K562 (cell line): Measurements from ENCODE around the gene ENTPD5. TPM values are rescaled to one million over a fixed set of nuclear protein-coding genes. Genes with fewer than 3 reads are reported as not detected.

ENCODE experiments used
- ATAC-seq: fragments of 200-7000 bp; cut with Tn5 transposase; 3 replicates; pipeline ENCODE4 v1.9.1; 2020; ENCODE audit warnings: moderate library complexity
- BruUV-seq: library from RNA; stranded (reverse); fragments of 400-500 nt; replicated peaks from 2 replicates; lab custom pipeline; 2021; lab: Mats Ljungman, UMichigan
- CTCF ChIA-PET: fragments of 300-600 bp; formaldehyde crosslinking; extraction: SDS; loops from one replicate; lab custom pipeline; 2021; ENCODE audit warnings: low intra/inter-chr PET ratio; lab: Yijun Ruan, JAX
- POLR2A ChIA-PET: fragments of 300-600, 350-650 bp; sonication (Branson Sonifier 250); formaldehyde crosslinking; extraction: SDS; loops from one replicate; lab custom pipeline; 2021; ENCODE audit warnings: antibody characterized with exemption, inconsistent platforms; lab: Yijun Ruan, JAX
- DNase-seq, 4 experiments: peaks; one replicate each; pipeline versions ENCODE4 v3.0.0 to v3.0.0-alpha.2; 2011 to 2018; ENCODE audit warnings: low spot score in 3 of 4, mixed read lengths in 3 of 4; ENCODE audit errors: extremely low read depth in 1 of 4
- FAIRE-seq: peaks from 2 replicates; lab custom pipeline; 2011; peaks lifted over from hg19 to GRCh38; lab: Jason Lieb, UNC
- H2AFZ ChIP-seq: 2 replicates; pipeline ENCODE4 v1.6.0; 2011; ENCODE audit warnings: low read depth, low read length, control low read depth, inconsistent platforms
- H3K27ac ChIP-seq: fragments of 200-600 bp; 3 replicates; pipeline ENCODE4 v1.8.0; 2011; ENCODE audit warnings: low read depth, mild to moderate bottlenecking, control low read depth, inconsistent platforms, low read length, moderate library complexity, mixed read lengths; ENCODE audit errors: extremely low read depth
- H3K27me3 ChIP-seq, 2 experiments: fragments of 300-600 bp in 1 of 2; 2 replicates in 1 of 2; 3 replicates in 1 of 2; pipeline versions ENCODE4 v1.6.0 to v1.8.0; 2011; ENCODE audit warnings: inconsistent platforms in 2 of 2, low read length in 2 of 2, mild to moderate bottlenecking in 1 of 2, mixed read lengths in 1 of 2, moderate library complexity in 1 of 2; ENCODE audit not compliant: control insufficient read depth in 2 of 2, insufficient read depth in 2 of 2
- H3K36me3 ChIP-seq: fragments of 300-600 bp; 3 replicates; pipeline ENCODE4 v1.8.0; 2011; ENCODE audit warnings: mild to moderate bottlenecking, low read length, inconsistent platforms; ENCODE audit not compliant: control insufficient read depth, insufficient read depth
- H3K4me1 ChIP-seq, 2 experiments: fragments of 200-600 bp in 1 of 2; replicated peaks in 1 of 2; 2 replicates in 1 of 2; 3 replicates in 1 of 2; pipeline versions ENCODE4 v1.5.1 to v1.8.0; 2011; ENCODE audit warnings: inconsistent platforms in 2 of 2, low read length in 2 of 2, mild to moderate bottlenecking in 1 of 2, mixed read lengths in 1 of 2, moderate library complexity in 1 of 2; ENCODE audit not compliant: control insufficient read depth in 2 of 2, insufficient read depth in 2 of 2
- H3K4me2 ChIP-seq: 2 replicates; pipeline ENCODE4 v1.6.1; 2011; ENCODE audit warnings: low read length, control low read depth, inconsistent platforms, mixed read lengths; ENCODE audit not compliant: insufficient read depth
- H3K4me3 ChIP-seq: fragments of 200-600 bp; sonication (generic), shearing (Covaris generic); 2 replicates; pipeline ENCODE4 v1.5.1; 2016; ENCODE audit warnings: control low read depth, inconsistent platforms
- H3K79me2 ChIP-seq: fragments of 200-600 bp; 3 replicates; pipeline ENCODE4 v1.8.0; 2011; ENCODE audit warnings: low read length, inconsistent platforms; ENCODE audit not compliant: control insufficient read depth, insufficient read depth
- H3K9ac ChIP-seq, 2 experiments: 2 replicates each; pipeline versions ENCODE4 v1.6.0 to v1.6.1; 2011; ENCODE audit warnings: low read depth in 2 of 2, low read length in 2 of 2, control low read depth in 1 of 2, inconsistent platforms in 1 of 2, mild to moderate bottlenecking in 1 of 2, mixed read lengths in 1 of 2; ENCODE audit not compliant: insufficient read depth in 1 of 2
- H3K9me1 ChIP-seq: one replicate; pipeline ENCODE4 v1.6.0; 2011; ENCODE audit warnings: inconsistent platforms, mild to moderate bottlenecking, low read length, moderate library complexity; ENCODE audit not compliant: control insufficient read depth, insufficient read depth
- H3K9me3 ChIP-seq: replicated peaks from 2 replicates; pipeline ENCODE4 v1.5.1; 2011; ENCODE audit warnings: low read depth, low read length, inconsistent platforms; ENCODE audit not compliant: control insufficient read depth, insufficient read depth
- H4K20me1 ChIP-seq: replicated peaks from 2 replicates; pipeline ENCODE4 v1.6.1; 2011; ENCODE audit warnings: low read length, inconsistent platforms, mixed read lengths; ENCODE audit not compliant: control insufficient read depth, insufficient read depth
- CREBBP ChIP-seq: IDR thresholded peaks from one replicate; pipeline ENCODE4 v1.6.1; 2012; ENCODE audit warnings: low read depth, mild to moderate bottlenecking, control low read depth, inconsistent platforms, low read length
- DNMT1 ChIP-seq: fragments of 450-650 bp; IDR thresholded peaks from 2 replicates; pipeline ENCODE4 v1.6.1; 2016; ENCODE audit warnings: antibody characterized with exemption, mild to moderate bottlenecking
- FOXK2 ChIP-seq, 2 experiments: fragments of 450-650 bp; IDR thresholded peaks in 1 of 2; conservative IDR thresholded peaks in 1 of 2; 2 replicates each; pipeline ENCODE4 v1.6.1; 2016; ENCODE audit warnings: low read depth in 2 of 2, mild to moderate bottlenecking in 1 of 2
- NR2C2 ChIP-seq, 2 experiments: fragments of 200-800 bp in 1 of 2; sonication (Bioruptor generic) in 1 of 2; sonication (generic) in 1 of 2; formaldehyde crosslinking in 1 of 2; IDR thresholded peaks; 2 replicates each; pipeline versions ENCODE4 v1.6.1 to v1.8.0; 2016 to 2022; ENCODE audit warnings: mild to moderate bottlenecking in 1 of 2, missing compliant biosample characterization in 1 of 2, missing genetic modification characterization in 1 of 2, missing genetic modification reagents in 1 of 2
- RFX1 ChIP-seq: fragments of 450-650 bp; IDR thresholded peaks from 2 replicates; pipeline ENCODE4 v1.6.1; 2016; ENCODE audit warnings: mild to moderate bottlenecking, moderate library complexity
- SMARCA4 ChIP-seq: fragments of 450-650 bp; IDR thresholded peaks from 2 replicates; pipeline ENCODE4 v1.6.1; 2016
- ZNF143 ChIP-seq: sonication (generic); formaldehyde crosslinking; IDR thresholded peaks from 2 replicates; pipeline ENCODE4 v1.9.0; 2022; ENCODE audit warnings: mild to moderate bottlenecking, missing genetic modification reagents
- ZNF384 ChIP-seq: IDR thresholded peaks from 2 replicates; pipeline ENCODE4 v1.6.1; 2012; ENCODE audit warnings: low read depth, low read length, improper control_type of control experiment
- WGBS: fragments of 100-300 bp; shearing (Covaris generic); methylation state at CpG from one replicate; pipeline ENCODE4 v1.1.6; 2016; ENCODE audit warnings: low coverage, mixed read lengths; ENCODE audit not compliant: insufficient coverage; ENCODE audit errors: missing lambda C conversion rate; 5-methylcytosine and 5-hydroxymethylcytosine counted together
- in situ Hi-C: fragments of 300-500 bp; cut with MboI; formaldehyde crosslinking; loops from 4 replicates; pipeline ENCODE4 v1.15.0; 2018; ENCODE audit warnings: inconsistent platforms, mixed read lengths
- intact Hi-C: fragments of 100-400 bp; cut with micrococcal nuclease; formaldehyde crosslinking; loops from 2 replicates; pipeline ENCODE4 v1.14.2; 2022
- polyA plus RNA-seq, 8 experiments: library from polyadenylated mRNA; depleted of rRNA in 4 of 8; stranded (reverse) in 5 of 8; unstranded in 3 of 8; fragments of >200 nt; fragmentation: Nextera tagmentation in 2 of 8; fragmentation: Illumina TruSeq in 1 of 8; extraction: Ambion mirVana in 2 of 8; extraction: Trizol in 1 of 8; gene quantifications; 2 replicates each; pipeline versions ENCODE4 v1.2.1 to v1.2.3, GENCODE V29; 2011 to 2014; ENCODE audit warnings: inconsistent platforms in 1 of 8, missing spikeins in 1 of 8
- total RNA-seq, 7 experiments: library from RNA; depleted of rRNA in 6 of 7; stranded (reverse); fragments of >200 nt in 6 of 7; fragmentation: Illumina TruSeq in 2 of 7; extraction: Trizol in 2 of 7; gene quantifications; 2 replicates each; pipeline versions ENCODE4 v1.2.1 to v1.2.3, GENCODE V29; 2011 to 2021; ENCODE audit warnings: low replicate concordance in 1 of 7
- TF ChIP-seq, protein P1 (sequence below): fragments of 250-450 bp; sonication (Bioruptor Pico); IDR thresholded peaks from 2 replicates; pipeline ENCODE4 v1.5.0; 2022; ENCODE audit warnings: mild to moderate bottlenecking
- TF ChIP-seq, protein P2 (sequence below): sonication (generic); formaldehyde crosslinking; IDR thresholded peaks from 2 replicates; pipeline ENCODE4 v1.8.0; 2022; ENCODE audit warnings: mild to moderate bottlenecking, missing genetic modification reagents
- TF ChIP-seq, protein P3 (sequence below): fragments of 450-650 bp; IDR thresholded peaks from 2 replicates; pipeline ENCODE4 v1.6.1; 2016; ENCODE audit warnings: antibody characterized with exemption

The ENTPD5 gene
- total and polyA plus RNA-seq, 9 of the 15 experiments (the other 6 are each of a cell fraction or from before 2014, with no cell fraction given), result 2.7 to 15.3 (median 10.3) TPM

DNA sequence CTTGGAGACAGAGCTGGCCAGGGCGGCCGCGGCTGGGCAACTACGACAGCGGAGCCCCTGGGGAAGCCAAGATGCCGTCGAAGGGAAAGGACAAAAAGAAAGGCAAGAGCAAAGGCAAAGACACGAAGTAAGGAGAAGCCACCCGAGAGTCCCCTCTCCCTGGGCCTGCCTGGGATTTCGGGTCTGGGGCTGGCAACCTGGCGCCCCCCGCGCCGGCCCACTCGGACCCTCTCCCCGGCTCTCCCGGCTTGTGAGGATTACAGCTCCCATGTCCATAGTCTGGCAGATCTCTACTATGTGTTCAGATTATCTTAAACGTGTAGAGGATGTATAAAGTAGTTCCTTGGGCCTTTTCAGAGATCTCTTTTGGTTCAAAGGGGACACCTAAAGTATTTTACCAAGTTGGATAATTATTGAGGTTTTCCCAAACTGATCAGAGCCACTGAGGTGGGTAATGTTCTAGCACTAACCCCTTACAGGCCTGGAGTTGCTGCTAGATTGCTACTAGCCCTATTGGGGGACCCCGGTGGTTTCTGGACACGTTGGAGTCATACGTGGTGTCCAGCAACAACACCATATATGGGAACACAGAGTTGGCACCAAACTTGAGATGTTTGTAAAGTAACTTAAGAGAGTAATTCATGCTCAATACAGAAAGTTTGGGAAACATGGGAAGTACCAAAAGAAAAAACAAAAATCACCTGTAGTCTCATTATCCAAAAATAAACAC is 485 bp upstream of the ENTPD5 start (continued):
- TF ChIP-seq ZNF143 (CRISPR knock-in tag) (no peak), DNMT1 (no peak), RFX1 (peak; percentile 90), NR2C2 (CRISPR knock-in tag; IDR thresholded peaks at IDR 0.05) (no peak), NR2C2 (tag; IDR thresholded peaks at IDR 0.05) (peak; percentile 64; the same call in 1 of the 2 replicates)
- TF ChIP-seq, protein P1, sequence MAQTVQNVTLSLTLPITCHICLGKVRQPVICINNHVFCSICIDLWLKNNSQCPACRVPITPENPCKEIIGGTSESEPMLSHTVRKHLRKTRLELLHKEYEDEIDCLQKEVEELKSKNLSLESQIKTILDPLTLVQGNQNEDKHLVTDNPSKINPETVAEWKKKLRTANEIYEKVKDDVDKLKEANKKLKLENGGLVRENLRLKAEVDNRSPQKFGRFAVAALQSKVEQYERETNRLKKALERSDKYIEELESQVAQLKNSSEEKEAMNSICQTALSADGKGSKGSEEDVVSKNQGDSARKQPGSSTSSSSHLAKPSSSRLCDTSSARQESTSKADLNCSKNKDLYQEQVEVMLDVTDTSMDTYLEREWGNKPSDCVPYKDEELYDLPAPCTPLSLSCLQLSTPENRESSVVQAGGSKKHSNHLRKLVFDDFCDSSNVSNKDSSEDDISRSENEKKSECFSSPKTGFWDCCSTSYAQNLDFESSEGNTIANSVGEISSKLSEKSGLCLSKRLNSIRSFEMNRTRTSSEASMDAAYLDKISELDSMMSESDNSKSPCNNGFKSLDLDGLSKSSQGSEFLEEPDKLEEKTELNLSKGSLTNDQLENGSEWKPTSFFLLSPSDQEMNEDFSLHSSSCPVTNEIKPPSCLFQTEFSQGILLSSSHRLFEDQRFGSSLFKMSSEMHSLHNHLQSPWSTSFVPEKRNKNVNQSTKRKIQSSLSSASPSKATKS (CRISPR knock-in tag), result no peak
- TF ChIP-seq, protein P2, sequence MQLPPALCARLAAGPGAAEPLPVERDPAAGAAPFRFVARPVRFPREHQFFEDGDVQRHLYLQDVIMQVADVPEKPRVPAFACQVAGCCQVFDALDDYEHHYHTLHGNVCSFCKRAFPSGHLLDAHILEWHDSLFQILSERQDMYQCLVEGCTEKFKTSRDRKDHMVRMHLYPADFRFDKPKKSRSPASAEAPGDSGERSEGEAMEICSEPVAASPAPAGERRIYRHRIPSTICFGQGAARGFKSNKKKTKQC, result no peak
- TF ChIP-seq, all 486 proteins: peak for 15

DNA sequence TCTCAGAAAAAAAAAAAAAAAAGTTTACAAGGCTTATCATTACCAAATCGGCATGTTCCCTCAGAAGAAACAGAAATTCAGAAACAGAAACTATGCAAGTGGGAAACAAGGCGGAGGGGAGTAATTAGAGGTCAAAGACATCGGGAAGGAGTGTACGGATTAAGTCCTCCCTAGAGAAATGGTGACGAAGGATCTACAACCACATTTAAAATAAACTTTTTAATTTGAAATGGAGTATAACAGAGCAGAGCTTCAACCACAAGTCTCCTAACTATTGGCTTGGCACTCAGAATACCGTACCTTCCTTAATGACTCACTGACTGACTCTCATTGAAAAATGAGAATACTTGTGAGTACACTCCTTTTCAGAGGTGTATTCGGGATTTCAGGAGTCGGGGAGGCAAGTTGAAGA is 908 bp downstream of the ENTPD5 start:
- Histone ChIP-seq H3K27ac (peak overlapping the region; percentile 89), H3K79me2 (peaks cover 16% of the 10 kb centered on the region), H3K4me1 (peaks cover 17 to 28% of the 10 kb centered on the region in 2 experiments; a peak in 4 of 5 replicates), H3K27me3 (no peaks in the 10 kb centered on the region), H3K9ac (peak overlapping the region; percentile 96 to 99), H3K9me1 (no peaks in the 10 kb centered on the region), H4K20me1 (no peaks in the 10 kb centered on the region), H3K4me3 (peak overlapping the region; percentile 63), H3K4me2 (peak overlapping the region; percentile 78), H3K9me3 (no peaks in the 10 kb centered on the region), H2AFZ (peak overlapping the region; percentile 70), H3K36me3 (peaks cover 13% of the 10 kb centered on the region; the same call in 1 of the 3 replicates)
- in situ Hi-C loops (no loop called here), intact Hi-C loops (loop anchor here (5.0 kb wide), 1 partner anchor 66 kb away; the partner anchor contains the start of genes COQ6 and FAM161B)
- POLR2A ChIA-PET, result interaction anchor here (1.6 kb wide), 2 partner anchors 11 to 19 kb away, joined by 5 to 6 read pairs; no protein-coding TSS in a partner anchor
- DNase-seq, result no peak
- 0 out of 2 replicates have a peak, but pooled peaks have one; percentile 22 for TF ChIP-seq SMARCA4
- TF ChIP-seq CREBBP, result no peak
- TF ChIP-seq FOXK2 (conservative IDR thresholded peaks at IDR 0.05 in 1 of 2, IDR thresholded peaks at IDR 0.05 in 1 of 2; ENCODE audit: low read depth in 2 of 2), result 0 out of 4 replicates have a peak, but pooled peaks of 1 of the 2 experiments have one; percentile 24
- TF ChIP-seq ZNF384, result peak; percentile 56; the same call in 1 of the 2 replicates
- TF ChIP-seq, protein P3, sequence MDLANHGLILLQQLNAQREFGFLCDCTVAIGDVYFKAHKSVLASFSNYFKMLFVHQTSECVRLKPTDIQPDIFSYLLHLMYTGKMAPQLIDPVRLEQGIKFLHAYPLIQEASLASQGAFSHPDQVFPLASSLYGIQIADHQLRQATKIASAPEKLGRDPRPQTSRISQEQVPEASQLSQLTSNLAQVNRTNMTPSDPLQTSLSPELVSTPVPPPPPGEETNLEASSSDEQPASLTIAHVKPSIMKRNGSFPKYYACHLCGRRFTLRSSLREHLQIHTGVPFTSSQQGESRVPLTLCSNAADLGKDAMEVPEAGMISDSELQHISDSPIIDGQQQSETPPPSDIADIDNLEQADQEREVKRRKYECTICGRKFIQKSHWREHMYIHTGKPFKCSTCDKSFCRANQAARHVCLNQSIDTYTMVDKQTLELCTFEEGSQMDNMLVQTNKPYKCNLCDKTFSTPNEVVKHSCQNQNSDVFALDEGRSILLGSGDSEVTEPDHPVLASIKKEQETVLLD, result no peak
- CTCF ChIA-PET, result no interaction called here
- 2% methylated on average over 8 of the region's 8 CpGs for WGBS
- no TSS peak for BruUV-seq
- ATAC-seq, result peak; percentile 14
- no peak for FAIRE-seq
